GM19193 (cell line): ENCODE measurements around the gene PTGER1.
A peak's percentile ranks its signal among the peaks of the same experiment; 100 is the strongest.

ENCODE experiments used
- POLR2A ChIP-seq: IDR thresholded peaks from 4 replicates; pipeline ENCODE4 v1.6.1; 2011; ENCODE audit not compliant: insufficient read depth, insufficient read length; ENCODE audit errors: extremely low read depth

Gene PTGER1

GRCh38 chr19:14475251-14476073 lies at the start of gene PTGER1:
PTGER1 (minus strand) TSS chr19:14475354; CDS start chr19:14474320, 1,034 bp downstream.
- no peak for TF ChIP-seq POLR2A

GRCh38 chr19:14520543-14520942 lies 45.4 kb upstream of the PTGER1 start:
- TF ChIP-seq POLR2A, result no peak

GRCh38 chr19:14519860-14520407 lies 44.8 kb upstream of the PTGER1 start:
- TF ChIP-seq POLR2A, result no peak

DNA sequence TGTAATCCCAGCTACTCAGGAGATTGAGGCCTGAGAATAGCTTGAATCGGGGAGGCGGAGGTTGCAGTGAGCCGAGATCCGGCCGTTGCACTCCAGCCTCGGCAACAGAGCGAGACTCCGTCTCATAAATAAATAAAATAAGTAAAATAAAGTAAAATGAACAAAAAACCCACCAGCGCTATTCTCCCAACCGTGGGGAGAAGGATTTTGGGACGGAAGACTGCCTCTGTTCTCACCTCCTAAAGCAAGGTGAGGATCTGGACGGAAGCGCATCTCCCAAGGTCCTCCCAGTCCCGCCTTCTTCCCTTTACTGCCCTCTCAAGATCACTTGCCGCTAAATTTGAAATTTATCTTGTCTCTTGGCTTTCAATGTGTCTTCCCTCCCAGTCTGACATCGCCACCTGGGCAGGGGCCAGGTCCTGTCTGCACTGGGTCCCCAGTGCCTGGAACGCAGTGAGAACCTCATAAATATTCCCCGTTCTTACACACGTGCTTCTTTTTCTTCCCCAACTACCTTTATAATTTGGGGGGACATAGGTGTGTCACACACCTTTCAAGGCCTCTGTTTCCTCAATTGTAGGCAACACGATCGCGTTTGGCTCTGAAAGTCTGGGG lies 44.2 kb upstream of the PTGER1 start:
- TF ChIP-seq POLR2A, result no peak

DNA sequence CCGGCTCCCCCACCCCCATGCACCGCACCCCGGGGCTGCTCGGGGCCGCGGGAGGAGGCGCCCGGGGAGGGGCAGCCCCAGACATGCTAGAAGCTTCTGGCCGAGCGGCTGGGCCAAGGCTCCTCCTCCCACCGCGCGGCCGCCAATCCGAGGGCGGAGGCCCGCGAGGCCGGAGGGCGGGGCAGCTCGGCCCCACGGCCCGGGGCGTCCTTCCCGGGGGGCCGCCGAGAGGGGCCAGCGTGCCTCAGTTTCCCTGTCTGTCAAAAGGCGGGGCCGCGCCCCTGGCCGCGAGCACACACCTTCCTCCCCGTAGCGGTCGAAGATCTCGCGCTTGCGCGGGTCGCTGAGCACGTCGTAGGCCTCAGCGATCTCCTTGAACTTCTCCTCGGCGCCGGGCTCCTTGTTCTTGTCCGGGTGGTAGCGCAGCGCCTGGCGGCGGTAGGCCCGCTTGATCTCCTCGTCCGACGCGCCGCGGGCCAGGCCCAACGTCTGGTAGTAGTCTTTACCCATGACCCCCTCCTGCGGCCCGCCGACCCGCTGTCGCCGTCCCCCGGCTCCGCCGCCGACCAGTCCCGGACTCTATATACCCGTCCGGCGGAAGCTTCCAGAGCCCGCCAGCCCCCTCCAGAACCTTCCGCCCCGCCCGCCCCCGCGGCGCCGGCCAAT lies 42.8 kb upstream of the PTGER1 start, which contains the start of gene DNAJB1:
DNAJB1 (minus strand) TSS at position 558 of the 666 bp plus-strand sequence; CDS start at position 510, 48 bp downstream.
- TF ChIP-seq POLR2A, result peak; percentile 97

- TF ChIP-seq POLR2A, result no peak
Observed at GRCh38 chr19:14517446-14517839, 42.3 kb upstream of the PTGER1 start.

DNA sequence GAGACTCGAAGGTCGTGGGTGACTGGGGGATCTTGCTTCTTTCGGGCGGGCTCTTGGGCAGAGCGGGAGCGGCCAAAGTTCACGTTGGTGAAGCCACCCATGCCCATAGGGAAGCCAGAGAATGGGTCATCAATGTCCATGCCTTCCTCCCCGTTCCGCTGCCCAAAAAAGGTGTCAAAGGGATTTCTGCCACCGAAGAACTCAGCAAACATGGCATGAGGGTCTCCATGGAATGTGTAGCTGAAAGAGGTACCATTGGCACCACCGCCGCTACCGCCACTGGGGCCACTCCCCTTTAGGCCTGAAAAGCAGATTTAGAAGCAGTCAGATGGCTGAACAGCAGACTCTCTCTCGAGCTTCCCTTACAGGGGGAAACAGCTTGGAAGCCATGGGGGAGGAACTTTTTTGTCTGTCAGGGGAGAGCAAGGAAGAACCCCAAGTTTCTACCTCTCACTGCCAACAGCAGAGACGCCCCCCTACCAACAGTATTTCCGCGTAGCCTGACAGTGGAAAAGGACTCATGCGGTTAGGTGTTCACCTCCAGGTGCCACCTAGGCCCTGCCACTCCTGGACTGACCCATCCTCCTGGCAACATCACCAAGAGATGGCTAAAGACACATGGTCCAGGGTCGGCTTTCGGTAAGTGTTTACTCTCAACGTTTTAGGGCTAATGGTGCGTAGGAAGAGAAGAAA lies 41.7 kb upstream of the PTGER1 start:
- no peak for TF ChIP-seq POLR2A

DNA sequence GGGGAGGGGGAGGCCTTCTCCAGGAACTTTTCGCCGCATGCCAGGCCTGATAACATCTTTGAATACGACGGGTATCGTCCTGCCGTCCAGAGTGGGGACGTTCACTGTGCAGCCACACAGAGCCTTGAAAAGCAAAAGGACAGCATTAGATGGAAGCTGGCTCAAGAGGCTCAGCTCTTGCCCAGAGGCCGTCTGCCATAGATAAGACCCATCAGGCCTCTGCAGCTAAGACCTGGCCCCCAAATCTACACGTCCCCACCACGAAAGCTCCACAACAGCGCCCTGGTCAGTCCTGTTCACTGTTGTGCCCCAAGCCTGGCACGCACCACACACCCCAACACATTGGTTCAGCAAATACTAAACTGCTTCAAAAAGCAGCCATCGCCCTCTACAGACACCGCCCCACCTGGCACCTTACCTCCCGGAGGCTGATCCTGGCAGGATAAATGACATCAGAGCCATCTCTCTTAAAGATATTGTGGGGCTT lies 40.9 kb upstream of the PTGER1 start:
- TF ChIP-seq POLR2A, result no peak

DNA sequence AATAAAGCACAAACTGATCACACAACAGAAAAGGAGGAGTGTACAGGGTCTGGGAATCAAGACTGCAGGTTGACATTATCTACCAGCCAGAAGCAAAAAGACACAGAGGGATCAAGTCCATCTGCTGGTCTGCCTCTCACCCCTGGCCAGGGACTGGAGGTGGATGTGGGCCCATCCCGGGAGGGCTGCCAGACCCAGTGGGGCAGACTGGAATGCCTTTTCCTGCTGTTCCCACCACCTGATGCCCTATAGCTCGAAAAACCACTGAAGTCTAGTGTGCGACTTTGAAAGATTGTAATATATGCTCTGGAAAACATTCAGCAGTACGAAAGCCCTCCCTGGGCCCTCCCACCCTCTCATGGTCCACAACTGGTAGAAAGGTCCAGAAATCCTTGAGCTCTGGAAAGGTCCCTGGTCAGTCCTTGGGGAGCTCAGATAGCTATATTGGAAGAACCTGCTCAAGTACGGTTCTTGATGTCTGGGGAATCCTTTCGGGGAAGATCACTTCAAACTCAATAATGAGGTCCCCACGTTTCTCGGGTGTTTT lies 40.4 kb upstream of the PTGER1 start:
- TF ChIP-seq POLR2A, result no peak

GRCh38 chr19:14514215-14514863 lies 39.2 kb upstream of the PTGER1 start:
- no peak for TF ChIP-seq POLR2A

DNA sequence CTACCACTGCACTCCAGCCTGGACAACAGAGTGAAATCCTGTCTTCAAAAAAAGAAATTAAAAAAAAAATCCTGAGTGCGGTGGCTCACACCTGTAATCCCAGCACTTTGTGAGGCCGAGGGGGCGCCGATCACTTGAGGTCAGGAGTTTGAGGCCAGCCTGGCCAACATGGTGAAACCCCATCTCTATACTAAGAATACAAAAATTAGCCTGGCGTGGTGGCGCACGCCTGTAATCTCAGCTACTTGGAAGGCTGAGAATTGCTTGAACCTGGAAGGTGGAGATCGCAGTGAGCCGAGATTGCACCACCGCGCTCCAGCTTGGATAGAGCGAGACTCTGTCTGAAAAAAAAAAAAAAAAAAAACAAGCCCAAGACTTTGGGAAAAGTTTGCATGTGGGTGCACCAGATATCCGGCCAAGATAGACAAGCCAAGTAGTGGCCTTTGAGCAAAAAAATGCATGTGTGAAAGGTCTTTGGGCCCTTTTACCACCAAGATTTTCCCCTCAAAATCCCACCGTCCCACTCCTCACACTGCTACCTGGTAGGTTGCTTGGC lies 37.3 kb upstream of the PTGER1 start:
- TF ChIP-seq POLR2A, result no peak

DNA sequence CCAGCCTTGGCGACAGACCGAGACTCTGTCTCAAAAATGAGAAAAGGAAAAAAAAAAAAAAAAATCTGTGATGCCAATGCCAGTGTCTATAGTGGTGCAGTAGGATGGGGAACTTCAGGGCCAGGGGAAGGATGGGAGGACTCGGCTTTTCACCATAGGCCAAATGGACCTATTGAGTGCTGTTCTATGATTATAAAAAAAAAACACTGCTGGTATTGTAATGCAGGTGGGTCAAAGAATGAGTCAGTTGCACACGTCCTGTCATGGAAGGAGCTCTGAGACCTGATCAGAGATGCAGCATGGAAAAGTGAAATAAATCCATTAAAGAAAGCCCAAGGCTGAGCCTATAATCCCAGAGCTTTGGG lies 36.1 kb upstream of the PTGER1 start:
- no peak for TF ChIP-seq POLR2A
